Measurements from ENCODE around the gene CHKA.
A peak's percentile ranks its signal among the peaks of the same experiment; 100 is the strongest.

The CHKA gene

DNA sequence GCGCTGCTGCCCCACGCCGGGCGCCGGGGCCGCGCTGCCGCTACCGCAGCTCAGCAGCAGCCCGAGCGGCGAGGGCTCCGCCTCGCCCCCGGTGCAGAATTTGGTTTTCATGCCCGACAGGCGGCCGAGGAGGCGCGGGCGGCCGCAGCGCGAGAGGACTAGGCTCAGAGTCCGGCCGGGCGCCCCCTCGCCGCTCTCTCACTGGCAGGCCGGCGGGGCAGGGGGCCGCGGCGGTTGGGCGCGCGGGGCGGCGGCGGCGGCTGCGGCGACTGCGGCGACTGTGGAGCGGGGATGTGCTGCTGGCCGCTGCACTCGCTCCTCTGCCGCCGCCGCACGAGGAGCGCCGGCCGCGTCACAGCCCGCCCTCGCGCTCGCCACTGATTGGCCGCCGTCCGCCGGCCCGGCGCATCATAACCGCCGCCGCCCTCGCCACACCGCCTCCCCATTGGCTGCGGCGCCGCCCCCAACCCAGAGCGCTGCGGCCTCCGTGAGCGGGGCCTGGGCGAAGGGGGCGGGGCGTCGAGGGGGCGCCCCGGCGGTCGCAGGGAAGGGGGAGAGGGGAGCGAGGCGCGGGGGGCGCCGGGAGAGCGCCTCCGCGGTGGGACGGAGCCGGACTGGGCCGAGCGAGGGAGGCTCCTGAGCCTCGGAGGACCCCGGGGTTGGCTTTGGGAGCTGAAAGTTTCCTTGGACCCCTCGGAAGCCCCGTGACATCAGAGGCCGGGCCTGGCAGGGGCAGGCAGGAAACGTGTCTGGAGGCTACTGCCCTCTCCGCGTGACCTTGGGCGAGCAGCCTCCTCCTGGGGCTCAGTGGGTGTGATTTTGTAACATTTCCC, at the start of gene CHKA:
Gene CHKA (minus strand): TSS at position 322 of the 833 bp plus-strand sequence. CDS start 211 bp downstream, at position 111.
- DNase-seq = peak in 13 of 14 donors; percentile 72 to 97 (median 94)

DNA sequence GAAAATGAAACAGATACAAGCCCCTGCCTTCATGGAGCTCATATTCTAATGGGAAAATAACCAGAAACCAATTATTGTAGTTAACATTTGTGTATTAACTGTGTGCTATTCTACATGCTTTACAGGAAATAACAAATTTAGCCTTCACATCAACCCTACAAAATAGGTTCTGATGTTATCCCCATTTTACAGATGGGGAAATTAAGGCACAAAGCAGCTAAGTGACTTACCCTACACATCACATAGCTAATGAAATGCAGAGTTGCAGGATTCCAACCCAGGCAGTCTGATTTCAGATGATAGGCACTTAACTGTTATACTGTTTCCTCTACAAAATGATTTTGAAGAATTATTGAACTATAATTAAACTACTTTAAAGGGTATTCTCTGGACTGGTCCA, 48.3 kb upstream of the CHKA start:
- no peak for DNase-seq

DNA sequence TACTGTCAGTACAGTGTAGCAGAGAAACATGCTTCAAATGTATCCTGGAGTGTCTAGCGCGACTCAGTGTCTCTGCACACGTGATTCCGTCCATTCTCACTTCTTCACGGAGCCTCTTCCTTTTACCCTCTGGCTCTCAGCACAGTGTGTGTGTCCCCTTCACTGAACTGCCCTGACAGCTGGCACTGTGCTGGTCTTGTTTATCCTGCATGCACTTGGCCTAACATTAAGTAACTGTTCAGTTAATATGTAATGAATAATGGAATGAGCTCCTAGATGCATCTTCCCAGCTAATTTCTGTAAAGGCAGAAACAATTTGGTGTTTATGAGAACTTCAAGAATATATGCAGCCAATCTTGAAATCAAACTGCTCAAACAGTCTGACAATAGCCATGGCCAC, 47.5 kb upstream of the CHKA start:
- no peak for DNase-seq

DNA sequence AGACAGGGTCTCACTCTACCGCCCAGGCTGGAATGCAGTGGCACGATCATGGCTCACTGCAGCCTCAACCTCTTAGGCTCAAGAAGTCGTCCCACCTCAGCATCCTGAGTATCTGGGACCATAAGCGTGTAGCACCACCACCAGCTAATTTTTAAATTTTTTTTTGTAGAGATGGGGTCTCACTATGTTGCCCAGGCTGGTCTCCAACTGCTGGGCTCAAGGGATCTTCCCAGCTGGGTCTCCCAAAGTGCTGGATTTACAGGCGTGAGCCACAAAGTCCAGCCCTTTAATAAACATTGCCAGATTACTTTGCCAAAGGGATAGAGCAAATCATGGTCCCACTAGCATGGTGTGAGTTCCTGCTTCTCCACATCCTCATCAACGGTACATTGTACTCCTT, 46.3 kb upstream of the CHKA start:
- DNase-seq = no peak

DNA sequence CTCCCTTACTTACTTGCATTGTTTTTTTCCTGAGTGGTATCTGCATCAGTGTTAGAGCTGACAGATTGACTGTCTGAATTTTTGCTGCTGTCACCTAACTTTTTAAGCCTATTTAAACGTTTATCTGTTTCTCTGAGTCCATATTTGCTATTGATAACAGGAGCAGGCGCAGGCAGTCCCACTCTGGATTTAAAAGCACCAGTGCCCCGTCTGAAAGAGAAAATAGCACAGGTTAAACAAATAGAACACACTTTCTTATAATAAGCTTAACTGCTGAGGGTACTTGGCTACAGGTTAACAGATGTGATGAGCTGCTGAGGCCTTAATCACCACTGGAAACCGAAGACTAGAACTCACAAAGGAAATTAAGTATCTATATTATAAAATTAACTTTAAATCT, 45.8 kb upstream of the CHKA start:
- no peak for DNase-seq

DNA sequence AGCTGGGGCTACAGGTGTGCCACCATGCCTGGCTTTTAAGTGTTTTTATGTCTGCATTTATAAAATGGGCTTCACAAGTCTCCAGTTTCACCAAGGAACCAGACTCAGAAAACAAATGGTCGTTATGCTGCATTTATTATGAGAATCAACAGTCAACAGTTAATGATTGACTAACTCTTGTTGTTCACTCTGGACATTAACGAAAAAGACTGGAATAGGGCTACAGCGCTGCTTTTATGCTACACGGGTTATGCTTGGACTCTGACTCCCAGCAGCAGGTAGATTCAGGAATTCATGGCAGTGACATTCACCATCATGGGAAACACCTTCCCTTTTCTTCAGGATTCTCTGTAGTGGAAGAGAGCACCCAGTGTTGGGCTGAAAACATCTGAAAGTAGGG, 44.4 kb upstream of the CHKA start:
- DNase-seq = no peak

DNA sequence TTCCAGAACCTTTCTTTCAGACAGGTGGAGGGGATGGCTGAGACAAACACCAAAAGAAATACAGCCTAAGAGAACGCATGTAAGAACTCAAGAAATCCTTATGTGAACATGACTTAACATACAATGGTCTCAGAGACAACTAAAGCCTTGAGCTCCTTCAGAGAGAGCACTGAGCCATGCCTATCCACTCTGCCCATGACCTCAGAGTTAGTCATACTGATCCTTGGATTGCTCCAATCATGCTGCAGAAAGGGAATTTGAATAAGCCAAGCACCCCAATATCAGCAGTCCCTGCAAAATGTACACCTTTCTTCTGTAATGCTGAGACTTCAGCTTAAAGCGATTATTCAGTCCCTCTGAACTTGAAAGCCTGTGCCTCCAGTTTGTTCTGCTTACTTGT, 43.2 kb upstream of the CHKA start:
- DNase-seq = no peak

DNA sequence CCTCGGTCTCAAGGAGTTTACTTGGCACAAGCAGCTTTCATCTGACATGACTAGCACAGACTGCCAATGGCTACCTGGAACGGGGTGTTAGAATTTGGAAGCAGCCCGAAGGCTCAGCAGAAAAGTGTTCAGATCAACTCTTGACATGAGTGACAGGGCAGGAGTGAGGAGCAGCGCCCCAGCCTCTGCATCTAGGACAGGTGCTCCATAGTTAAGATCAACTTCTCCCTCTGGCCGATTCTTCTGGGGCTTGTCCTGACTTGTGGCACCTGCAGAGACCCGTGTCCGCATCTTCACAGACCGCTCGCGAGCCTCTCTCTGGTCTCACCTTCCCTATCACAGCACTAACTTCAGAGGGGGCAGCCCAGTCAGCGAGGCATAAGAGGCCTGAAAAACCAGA, 42.5 kb upstream of the CHKA start:
- DNase-seq = no peak

DNA sequence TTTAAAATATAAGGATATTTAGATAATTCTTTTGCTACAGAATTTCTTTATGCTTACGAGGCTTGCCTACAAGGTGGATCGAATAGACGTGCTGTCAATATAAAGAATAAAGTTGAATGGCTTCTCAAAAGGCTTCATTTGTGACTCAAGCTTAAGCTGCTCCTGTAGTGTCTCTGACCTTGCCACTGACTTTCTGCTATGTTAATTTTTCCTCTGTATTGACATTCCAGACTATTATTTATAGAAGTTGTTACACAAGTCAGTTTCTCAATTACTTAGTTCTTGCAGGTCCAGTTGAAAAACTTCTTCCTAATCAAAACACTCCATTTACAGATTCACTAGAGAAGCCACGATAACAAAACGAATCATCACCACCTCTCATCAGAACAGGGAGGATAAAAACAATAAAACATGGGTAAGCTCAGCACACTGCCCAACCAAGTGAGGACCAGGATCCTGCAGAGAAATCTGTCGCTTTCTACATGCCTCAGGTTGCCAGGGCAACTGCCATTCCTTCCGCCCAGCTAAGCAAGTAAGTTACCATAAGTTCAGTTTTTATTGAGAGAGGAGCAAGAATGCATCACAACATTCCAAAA, 39.0 kb upstream of the CHKA start:
- no peak for DNase-seq

DNA sequence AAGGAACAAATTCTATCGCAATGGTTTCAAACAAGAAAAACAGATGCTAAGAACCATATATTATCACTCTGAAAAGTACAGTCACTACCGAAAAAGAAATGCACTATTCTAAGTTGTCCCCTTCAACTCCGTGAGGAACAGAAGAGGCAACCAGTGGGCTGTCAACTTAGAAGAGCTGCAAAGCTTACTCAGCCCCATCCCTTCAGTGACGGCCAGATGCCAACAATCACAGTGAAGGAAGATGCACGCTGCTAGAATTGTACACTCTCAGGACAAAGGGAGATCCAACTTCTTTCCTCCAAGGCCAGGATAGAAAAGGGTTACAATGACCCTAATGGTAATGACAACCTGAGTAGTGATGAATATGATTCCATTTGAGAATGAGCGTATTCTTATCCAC, 38.5 kb upstream of the CHKA start:
- no peak for DNase-seq

DNA sequence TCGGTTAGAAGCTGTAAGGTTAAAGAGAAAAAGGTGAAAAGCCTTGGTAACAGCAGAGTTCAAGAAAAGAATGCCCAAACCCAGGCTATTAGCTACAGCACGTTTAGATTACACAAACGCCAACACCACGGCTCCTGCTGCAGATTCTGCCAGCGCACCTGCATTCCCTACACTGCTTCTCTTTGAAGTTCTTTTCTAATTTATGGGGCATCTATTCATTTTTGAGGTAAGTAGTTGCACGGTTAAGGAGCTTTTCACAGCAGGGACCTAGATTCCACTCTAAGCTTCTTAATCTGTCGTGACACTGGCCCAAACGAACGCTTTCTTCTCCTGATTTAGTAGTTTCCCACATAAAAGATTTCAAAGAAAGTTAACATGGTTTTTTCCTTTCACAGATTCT, 38.0 kb upstream of the CHKA start:
- no peak for DNase-seq

DNA sequence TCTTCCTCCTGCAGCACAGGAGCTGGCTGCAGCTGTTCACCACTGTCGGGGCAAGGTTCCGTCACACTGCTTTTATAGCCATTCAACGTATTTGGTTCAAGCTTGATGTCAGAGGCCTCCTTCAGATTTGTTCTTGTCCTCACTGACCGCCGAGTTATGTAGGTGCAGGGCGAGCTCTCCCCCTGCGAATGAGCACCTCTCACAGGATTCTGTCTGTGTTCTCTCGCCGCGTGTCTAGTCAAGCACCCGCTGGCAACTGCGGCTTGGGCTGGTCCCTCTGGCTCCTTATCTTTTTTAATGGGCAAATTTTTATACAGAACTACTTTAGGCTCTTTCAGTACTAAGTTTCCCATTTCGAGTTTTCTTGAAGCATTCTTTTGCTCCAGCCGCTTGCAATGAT, 37.4 kb upstream of the CHKA start:
- DNase-seq = no peak

DNA sequence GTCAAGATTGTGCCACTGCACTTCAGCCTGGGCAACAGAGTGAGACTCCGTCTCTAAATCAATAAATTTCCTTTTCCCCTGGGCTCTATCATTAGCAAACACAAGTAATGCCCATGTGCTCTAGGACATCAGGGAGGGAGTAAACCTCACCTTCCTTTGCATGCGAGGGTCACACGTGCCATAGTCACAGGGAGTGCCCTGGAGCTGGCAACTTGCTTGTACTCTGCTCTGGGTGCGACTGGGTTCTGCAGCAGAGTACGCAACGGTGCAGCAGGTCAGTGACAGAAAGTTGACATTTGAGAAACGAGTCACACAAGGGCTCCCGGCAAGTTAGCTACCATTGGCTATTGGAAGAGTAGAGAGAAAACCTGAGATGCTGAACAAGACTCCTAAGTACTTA, 32.6 kb upstream of the CHKA start:
- no peak for DNase-seq

DNA sequence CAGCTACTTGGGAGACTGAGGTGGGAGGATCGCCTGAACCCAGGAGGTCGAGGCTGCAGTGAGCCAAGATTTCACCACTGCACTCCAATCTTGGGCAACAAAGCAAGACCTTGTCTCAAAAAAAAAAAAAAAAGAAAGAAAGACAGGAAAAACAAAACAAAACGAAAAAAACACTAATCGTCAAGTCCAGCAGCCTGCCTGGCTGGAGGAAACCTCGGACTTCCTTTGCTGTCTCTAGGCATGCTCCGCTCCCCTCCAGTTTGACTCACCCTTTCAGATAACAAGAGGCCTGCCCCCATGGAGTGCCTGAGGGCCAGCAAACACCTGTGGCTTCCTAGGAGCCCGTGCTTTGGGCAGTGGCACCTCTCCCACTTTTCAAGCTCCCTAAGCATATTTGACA, 28.8 kb upstream of the CHKA start:
- DNase-seq = no peak

DNA sequence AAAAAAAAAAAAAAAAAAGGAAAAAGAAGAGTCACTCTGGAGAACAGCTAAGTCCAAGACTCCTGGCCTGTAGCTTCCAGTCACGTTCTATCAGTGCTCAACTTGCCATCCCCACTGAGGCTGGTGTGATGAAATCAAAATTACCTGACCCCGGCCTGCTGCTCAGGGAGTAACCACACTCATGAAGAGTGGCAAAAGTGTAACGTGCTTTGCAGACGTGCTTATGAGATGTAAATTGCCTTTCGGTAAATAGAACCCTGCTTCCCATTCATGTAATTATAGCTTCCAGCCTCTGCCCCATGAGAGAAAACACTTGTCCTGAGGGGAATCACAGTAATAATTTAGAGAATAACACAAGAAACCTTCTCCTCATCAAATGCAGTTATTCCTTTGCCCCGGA, 28.2 kb upstream of the CHKA start:
- no peak for DNase-seq

DNA sequence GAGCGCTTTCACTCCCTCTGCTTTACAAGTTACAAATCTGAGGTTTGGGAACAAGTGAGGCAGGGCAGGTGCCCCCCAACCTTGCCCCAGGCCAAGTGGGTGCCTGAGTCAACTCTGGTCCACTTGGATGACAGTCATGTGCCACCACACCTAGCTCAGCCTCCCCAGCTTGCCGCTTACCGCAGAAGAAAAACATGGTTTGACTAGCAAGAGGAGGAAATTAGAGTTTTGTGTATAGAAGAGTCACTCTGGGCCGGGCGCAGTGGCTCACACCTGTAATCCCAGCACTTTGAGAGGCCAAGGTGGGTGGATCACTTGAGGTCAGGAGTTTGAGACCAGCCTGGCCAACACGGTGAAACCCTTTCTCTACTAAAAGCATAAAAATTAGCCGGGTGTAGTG, 27.7 kb upstream of the CHKA start:
- no peak for DNase-seq

DNA sequence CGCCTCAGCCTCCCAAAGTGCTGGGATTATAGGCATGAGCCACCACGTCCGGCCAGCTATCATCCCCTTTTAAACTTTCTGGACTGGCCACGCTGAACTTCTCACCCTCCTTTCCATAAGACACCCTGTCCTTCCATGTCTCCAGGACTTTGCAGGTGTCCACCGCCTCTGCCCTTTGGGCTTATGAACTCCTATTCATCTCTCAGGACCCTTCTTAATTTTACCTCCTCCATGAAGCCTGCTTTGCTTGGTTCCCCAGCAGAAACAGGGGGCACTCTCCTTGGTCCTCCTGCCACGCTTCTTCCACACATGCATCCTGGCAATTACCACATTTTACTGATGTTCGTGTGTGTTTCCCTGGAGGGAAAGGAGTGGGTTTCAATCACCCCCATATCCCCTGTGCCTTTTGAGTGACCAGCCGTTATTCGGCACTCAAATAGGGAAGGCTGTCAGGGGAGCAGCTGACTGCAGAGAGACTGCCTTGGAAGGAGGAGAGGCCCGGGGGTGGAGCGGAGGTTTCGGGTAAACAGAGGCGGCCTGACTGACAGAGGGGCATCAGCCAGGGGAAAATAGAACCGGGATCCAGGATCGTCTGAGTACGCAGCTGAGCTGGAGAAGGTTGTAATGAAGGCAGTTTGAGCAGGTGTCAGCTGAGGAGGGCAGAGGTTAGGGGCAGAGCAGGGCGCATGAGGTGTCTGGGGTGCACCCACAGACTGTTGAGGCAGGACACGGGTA, 27.1 kb upstream of the CHKA start:
- no peak for DNase-seq

DNA sequence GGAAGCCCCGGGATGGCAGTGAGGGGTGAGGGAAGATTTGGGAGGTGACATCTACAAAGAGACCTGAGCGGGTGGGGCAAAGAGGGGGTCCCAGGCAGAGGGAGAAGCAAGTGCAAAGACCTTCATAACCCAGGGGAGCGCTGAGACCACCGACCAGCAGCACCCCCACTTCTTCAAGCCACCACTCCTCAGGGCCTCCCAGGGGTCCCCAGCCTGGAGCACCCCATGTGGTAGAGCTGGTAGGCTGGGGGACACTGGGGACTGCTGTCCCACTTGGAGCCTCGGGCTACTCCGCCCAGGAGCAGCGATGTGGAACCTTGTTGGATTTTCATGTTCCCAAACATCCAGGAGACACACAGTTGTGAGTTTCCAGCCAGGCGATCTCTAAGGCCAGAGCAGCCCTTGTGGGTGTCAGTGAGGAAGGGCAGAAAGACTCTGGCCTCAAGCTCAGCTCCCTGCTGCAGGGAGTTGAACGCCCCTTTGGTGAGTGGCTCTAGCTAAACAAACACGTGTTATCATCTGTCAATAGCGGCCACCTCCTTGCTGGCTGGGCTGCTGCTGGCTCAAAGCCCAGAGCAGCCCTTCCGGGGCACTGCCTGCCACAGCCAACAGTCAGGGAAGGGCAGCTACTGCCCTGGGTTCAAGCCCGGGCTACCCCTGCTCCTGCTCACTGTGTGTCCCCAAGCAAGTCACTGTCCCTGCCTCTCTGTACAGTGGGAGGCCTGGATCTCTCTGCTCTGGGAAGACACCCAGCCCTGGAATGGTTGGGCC, 25.7 kb upstream of the CHKA start:
- DNase-seq = peak in 7 of 14 donors; percentile 10 to 48 (median 20)

DNA sequence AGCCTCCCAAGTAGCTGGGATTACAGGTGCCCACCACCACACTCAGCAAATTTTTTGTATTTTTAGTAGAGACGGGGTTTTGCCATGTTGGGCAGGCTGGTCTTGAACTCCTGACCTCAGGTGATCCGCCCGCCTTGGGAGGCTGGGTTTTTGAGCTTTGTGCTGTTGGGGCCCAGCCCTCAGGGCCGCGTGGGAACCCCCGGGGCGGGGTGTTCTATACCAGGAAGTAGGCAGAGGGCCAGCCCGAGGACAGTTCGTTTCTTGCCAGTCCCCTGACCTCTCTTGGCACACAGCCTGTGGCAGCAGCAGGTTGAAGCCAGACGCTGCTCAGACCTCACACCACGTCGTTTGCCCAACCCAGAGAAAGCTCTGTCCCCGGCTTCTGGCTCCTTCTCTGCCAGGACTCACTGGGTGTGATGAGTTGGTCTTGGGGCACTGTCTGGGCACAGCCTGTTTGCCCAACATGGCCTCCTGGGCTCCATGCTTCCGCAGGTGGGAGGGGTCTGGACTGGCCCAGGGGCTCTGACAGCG, 24.9 kb upstream of the CHKA start:
- DNase-seq = peak in 8 of 14 donors; percentile 5 to 59 (median 26)

DNA sequence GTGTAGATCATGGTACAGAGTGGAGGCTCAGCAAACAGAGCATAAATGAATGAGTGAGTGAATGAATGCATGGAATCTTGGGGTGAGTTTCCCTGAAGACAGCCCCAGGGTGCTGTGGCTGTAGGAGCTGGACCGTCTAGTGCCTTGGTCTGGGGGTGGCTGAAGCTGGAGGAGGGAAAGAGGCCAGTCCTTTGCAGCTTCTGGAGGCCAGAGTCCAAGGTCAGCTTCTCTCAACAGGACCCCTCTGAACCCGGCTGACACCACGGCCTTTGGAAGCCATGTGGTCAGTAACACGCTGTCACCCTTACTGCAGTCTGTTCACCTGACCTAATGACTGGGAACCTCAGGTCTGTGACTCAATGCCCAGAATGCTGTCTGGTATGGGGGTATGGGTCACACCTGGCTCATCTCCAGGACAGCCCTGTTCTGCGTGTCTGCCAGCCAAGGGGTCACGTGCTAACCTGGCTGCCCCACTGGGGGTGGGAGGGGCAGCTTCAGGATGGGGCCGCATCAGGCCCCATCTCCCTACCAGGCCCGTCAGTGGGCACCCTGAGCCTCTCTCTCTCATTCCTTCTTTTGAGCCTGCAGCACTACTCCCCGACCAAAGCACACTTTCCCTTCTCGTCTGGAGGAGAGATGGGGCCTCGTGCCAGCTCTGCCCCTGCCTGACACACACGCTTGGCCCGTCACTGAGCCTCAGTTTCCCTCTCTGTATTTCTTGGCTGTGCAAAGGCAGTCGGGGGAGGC, 24.1 kb upstream of the CHKA start:
- DNase-seq = no peak

DNA sequence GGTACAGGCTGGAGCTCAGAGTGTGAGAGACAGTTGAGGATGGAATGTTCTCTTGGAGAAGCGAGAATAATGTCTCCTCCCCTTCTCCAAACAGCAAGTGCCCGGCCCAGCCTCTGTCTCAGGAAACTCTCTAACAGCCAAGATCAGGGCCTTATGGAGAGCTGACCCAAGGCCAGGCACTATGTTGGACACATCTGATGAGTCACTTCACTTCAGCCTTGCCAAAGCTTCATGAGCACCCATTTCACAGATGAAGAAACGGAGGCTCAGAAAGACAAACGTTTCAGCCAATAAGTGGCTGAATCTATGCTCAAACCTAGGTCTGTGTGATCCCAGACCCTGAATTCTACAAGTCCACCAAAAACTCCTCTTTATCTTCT, 22.1 kb upstream of the CHKA start:
- no peak for DNase-seq

Measured in C1 segment of cervical spinal cord (tissue), 14 donors.